ENCODE results near the gene DHPS.

DNA sequence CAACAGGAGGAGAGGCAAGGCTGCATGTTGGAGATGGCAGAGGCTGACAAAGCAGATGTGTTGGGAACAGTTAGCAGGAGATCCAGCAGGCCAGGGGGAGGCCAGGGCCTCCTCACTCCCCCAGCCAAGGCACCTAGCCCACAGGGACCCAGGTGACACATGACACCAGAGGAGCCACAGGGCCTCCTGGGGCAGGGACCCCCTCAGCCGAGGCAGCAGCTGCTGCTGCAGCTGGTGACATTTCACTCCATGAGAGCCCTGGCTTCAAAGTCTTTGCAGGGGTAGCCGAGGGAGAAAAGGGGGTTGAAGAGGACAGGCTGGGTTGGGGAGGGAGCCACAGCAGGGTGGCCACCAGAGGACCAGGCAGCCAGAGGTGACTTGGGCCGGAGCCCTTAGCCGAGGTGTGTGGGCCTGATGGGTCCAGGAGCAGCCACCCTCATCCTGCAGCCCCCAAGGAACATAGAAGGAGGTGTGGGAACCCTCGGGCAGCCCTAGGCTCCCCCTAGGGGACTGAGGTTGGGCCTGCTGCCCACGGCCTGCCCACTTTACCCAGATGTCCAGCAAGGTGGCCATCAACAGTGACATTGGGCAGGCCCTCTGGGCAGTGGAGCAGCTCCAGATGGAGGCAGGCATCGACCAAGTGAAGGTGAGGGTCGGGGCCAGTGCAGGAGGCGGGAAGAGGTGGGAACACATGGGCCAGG, 6.0 kb upstream of the DHPS start, which contains the start of gene GNG14:
- TF ChIP-seq EZH2phosphoT487 (IDR thresholded peaks at IDR 0.05; ENCODE audit: insufficient read depth, low read depth) (no peak), EZH2 (IDR thresholded peaks at IDR 0.05; ENCODE audit: insufficient read depth, poor library complexity, severe bottlenecking) (no peak)
